HepG2 (cell line): ENCODE results near the gene ZNF341. TPM values are rescaled to one million over a fixed set of nuclear protein-coding genes. Genes with fewer than 3 reads are reported as not detected.

Source experiments
- ATF1 ChIP-seq: IDR thresholded peaks from 2 replicates; pipeline ENCODE4 v1.6.1; 2016; ENCODE audit warnings: mild to moderate bottlenecking, control low read depth
- KLF15 ChIP-seq: sonication (generic); formaldehyde crosslinking; IDR thresholded peaks from 2 replicates; pipeline ENCODE4 v1.8.1; 2023; ENCODE audit warnings: borderline replicate concordance, mild to moderate bottlenecking, inconsistent platforms, missing genetic modification reagents, mixed read lengths
- PCBP2 ChIP-seq: fragments of 200-400 bp; formaldehyde crosslinking; optimal IDR thresholded peaks from 2 replicates; pipeline ENCODE3; 2018; ENCODE audit warnings: low read length, low read depth; ENCODE audit not compliant: poor library complexity, severe bottlenecking
- SRSF9 ChIP-seq: fragments of 200-400 bp; formaldehyde crosslinking; IDR thresholded peaks from 2 replicates; pipeline ENCODE4 v1.6.1; 2018; ENCODE audit warnings: borderline replicate concordance, mild to moderate bottlenecking, low read depth, low read length; ENCODE audit not compliant: insufficient read depth, poor library complexity, severe bottlenecking
- ZNF232 ChIP-seq: sonication (generic); formaldehyde crosslinking; IDR thresholded peaks from 2 replicates; pipeline ENCODE4 v1.4.0; 2020; ENCODE audit warnings: missing genetic modification reagents, borderline replicate concordance
- ZNF264 ChIP-seq: sonication (generic); formaldehyde crosslinking; IDR thresholded peaks from 2 replicates; pipeline ENCODE4 v1.4.0; 2020; ENCODE audit warnings: missing genetic modification reagents
- ZNF615 ChIP-seq: sonication (generic); formaldehyde crosslinking; IDR thresholded peaks from 2 replicates; pipeline ENCODE4 v1.5.0; 2020; ENCODE audit warnings: mild to moderate bottlenecking, missing genetic modification reagents, borderline replicate concordance
- ZNF737 ChIP-seq: sonication (generic); formaldehyde crosslinking; IDR thresholded peaks from 2 replicates; pipeline ENCODE4 v1.5.0; 2020; ENCODE audit warnings: missing genetic modification reagents, mild to moderate bottlenecking, borderline replicate concordance
- ZNF879 ChIP-seq: sonication (generic); formaldehyde crosslinking; IDR thresholded peaks from 2 replicates; pipeline ENCODE4 v1.8.1; 2023; ENCODE audit warnings: missing genetic modification reagents
- polyA plus RNA-seq, 8 experiments: library from polyadenylated mRNA; depleted of rRNA in 3 of 8; stranded (reverse) in 7 of 8; unstranded in 1 of 8; fragments of >200 nt; fragmentation: Illumina TruSeq in 4 of 8; extraction: Trizol in 4 of 8; gene quantifications; 2 replicates each; pipeline versions ENCODE4 v1.2.1 to v1.2.3, GENCODE V29; 2011 to 2016; ENCODE audit warnings: low read depth in 4 of 8, missing spikeins in 1 of 8, mixed read lengths in 1 of 8; ENCODE audit not compliant: insufficient read depth in 1 of 8
- total RNA-seq, 5 experiments: library from RNA; depleted of rRNA; stranded (reverse); fragments of >200 nt; fragmentation: Illumina TruSeq; extraction: Trizol; gene quantifications; 2 replicates each; pipeline ENCODE4 v1.2.3, GENCODE V29; 2016; ENCODE audit warnings: low read depth in 1 of 5
- TF ChIP-seq, protein P1 (sequence below): sonication (generic); formaldehyde crosslinking; IDR thresholded peaks from 2 replicates; pipeline ENCODE4 v1.4.0; 2020; ENCODE audit warnings: missing genetic modification reagents
- TF ChIP-seq, protein P2 (sequence below): IDR thresholded peaks from 2 replicates; pipeline ENCODE4 v1.6.1; 2012; ENCODE audit warnings: inconsistent platforms
- TF ChIP-seq, protein P3 (sequence below): sonication (generic); formaldehyde crosslinking; IDR thresholded peaks from 2 replicates; pipeline ENCODE4 v1.5.0; 2020; ENCODE audit warnings: missing genetic modification reagents, mild to moderate bottlenecking, borderline replicate concordance
- TF ChIP-seq, protein P4 (sequence below): sonication (generic); formaldehyde crosslinking; IDR thresholded peaks from 2 replicates; pipeline ENCODE4 v1.8.0; 2022; ENCODE audit warnings: mild to moderate bottlenecking, missing genetic modification reagents
- TF ChIP-seq, protein P5 (sequence below): IDR thresholded peaks from 2 replicates; pipeline ENCODE4 v1.6.1; 2012; ENCODE audit warnings: low read length, improper control_type of control experiment

Gene ZNF341
- total and polyA plus RNA-seq, 2 of the 13 experiments (the other 11 are each of a cell fraction or from before 2014, with no cell fraction given) = 1.1 to 2.2 TPM

DNA sequence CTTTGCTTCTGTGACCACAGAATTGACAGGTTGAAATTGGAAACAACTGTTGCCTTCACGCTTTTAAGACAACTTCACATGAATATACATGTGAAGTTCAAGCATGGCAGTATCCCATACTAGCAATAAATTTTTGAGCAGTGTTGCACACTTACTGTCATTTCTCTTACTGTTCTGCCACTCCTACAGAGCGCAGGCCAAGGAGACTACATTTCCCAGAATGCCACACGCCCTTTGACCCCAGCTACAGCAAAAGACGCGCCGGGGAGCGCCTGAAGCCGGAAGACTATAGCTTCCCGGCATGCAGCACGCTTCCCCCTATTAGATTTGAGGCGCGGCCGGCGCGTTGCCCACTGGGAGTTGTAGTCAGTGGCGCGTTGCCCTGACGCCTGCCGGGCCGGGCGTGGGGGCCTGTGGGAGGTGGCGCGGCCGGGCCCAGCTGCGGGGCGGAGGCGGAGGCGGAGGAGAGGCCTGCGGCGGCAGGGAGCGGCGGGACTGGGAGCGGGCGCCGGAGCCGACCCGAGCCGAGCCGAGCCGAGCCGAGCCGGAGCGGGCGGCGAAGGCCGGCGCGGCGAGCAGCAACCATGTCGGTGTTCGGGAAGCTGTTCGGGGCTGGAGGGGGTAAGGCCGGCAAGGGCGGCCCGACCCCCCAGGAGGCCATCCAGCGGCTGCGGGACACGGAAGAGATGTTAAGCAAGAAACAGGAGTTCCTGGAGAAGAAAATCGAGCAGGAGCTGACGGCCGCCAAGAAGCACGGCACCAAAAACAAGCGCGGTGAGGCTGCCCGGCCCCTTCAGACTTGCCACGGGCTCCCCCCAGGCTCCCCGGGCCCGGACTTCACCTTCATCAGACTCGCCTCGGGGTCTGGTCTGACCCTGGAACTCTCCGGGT lies 79.3 kb downstream of the ZNF341 start, which contains the start of gene CHMP4B (continued):
- TF ChIP-seq, protein P1, sequence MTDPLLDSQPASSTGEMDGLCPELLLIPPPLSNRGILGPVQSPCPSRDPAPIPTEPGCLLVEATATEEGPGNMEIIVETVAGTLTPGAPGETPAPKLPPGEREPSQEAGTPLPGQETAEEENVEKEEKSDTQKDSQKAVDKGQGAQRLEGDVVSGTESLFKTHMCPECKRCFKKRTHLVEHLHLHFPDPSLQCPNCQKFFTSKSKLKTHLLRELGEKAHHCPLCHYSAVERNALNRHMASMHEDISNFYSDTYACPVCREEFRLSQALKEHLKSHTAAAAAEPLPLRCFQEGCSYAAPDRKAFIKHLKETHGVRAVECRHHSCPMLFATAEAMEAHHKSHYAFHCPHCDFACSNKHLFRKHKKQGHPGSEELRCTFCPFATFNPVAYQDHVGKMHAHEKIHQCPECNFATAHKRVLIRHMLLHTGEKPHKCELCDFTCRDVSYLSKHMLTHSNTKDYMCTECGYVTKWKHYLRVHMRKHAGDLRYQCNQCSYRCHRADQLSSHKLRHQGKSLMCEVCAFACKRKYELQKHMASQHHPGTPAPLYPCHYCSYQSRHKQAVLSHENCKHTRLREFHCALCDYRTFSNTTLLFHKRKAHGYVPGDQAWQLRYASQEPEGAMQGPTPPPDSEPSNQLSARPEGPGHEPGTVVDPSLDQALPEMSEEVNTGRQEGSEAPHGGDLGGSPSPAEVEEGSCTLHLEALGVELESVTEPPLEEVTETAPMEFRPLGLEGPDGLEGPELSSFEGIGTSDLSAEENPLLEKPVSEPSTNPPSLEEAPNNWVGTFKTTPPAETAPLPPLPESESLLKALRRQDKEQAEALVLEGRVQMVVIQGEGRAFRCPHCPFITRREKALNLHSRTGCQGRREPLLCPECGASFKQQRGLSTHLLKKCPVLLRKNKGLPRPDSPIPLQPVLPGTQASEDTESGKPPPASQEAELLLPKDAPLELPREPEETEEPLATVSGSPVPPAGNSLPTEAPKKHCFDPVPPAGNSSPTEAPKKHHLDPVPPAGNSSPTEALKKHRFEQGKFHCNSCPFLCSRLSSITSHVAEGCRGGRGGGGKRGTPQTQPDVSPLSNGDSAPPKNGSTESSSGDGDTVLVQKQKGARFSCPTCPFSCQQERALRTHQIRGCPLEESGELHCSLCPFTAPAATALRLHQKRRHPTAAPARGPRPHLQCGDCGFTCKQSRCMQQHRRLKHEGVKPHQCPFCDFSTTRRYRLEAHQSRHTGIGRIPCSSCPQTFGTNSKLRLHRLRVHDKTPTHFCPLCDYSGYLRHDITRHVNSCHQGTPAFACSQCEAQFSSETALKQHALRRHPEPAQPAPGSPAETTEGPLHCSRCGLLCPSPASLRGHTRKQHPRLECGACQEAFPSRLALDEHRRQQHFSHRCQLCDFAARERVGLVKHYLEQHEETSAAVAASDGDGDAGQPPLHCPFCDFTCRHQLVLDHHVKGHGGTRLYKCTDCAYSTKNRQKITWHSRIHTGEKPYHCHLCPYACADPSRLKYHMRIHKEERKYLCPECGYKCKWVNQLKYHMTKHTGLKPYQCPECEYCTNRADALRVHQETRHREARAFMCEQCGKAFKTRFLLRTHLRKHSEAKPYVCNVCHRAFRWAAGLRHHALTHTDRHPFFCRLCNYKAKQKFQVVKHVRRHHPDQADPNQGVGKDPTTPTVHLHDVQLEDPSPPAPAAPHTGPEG (CRISPR knock-in tag) = peak; percentile 77; the same call in 1 of the 2 replicates
- TF ChIP-seq SRSF9 (no peak), ZNF615 (CRISPR knock-in tag) (no peak), ZNF737 (CRISPR knock-in tag) (no peak), ZNF879 (CRISPR knock-in tag) (no peak; the same call in 1 of the 2 replicates), ZNF232 (0 out of 2 replicates have a peak, but pooled peaks have one; percentile 69), ZNF264 (no peak), ATF1 (CRISPR knock-in tag) (peak; percentile 99), KLF15 (CRISPR knock-in tag) (no peak; the same call in 1 of the 2 replicates), PCBP2 (no peak)
- TF ChIP-seq, protein P2, sequence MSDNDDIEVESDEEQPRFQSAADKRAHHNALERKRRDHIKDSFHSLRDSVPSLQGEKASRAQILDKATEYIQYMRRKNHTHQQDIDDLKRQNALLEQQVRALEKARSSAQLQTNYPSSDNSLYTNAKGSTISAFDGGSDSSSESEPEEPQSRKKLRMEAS = peak; percentile 88
- TF ChIP-seq, protein P3, sequence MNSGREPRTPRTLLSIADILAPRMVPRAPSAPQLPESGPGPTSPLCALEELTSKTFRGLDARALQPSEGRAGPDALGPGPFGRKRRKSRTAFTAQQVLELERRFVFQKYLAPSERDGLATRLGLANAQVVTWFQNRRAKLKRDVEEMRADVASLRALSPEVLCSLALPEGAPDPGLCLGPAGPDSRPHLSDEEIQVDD (CRISPR knock-in tag) = peak; percentile 84; the same call in 1 of the 2 replicates
- TF ChIP-seq, protein P4, sequence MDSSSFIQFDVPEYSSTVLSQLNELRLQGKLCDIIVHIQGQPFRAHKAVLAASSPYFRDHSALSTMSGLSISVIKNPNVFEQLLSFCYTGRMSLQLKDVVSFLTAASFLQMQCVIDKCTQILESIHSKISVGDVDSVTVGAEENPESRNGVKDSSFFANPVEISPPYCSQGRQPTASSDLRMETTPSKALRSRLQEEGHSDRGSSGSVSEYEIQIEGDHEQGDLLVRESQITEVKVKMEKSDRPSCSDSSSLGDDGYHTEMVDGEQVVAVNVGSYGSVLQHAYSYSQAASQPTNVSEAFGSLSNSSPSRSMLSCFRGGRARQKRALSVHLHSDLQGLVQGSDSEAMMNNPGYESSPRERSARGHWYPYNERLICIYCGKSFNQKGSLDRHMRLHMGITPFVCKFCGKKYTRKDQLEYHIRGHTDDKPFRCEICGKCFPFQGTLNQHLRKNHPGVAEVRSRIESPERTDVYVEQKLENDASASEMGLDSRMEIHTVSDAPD (CRISPR knock-in tag) = no peak
- TF ChIP-seq, protein P5, sequence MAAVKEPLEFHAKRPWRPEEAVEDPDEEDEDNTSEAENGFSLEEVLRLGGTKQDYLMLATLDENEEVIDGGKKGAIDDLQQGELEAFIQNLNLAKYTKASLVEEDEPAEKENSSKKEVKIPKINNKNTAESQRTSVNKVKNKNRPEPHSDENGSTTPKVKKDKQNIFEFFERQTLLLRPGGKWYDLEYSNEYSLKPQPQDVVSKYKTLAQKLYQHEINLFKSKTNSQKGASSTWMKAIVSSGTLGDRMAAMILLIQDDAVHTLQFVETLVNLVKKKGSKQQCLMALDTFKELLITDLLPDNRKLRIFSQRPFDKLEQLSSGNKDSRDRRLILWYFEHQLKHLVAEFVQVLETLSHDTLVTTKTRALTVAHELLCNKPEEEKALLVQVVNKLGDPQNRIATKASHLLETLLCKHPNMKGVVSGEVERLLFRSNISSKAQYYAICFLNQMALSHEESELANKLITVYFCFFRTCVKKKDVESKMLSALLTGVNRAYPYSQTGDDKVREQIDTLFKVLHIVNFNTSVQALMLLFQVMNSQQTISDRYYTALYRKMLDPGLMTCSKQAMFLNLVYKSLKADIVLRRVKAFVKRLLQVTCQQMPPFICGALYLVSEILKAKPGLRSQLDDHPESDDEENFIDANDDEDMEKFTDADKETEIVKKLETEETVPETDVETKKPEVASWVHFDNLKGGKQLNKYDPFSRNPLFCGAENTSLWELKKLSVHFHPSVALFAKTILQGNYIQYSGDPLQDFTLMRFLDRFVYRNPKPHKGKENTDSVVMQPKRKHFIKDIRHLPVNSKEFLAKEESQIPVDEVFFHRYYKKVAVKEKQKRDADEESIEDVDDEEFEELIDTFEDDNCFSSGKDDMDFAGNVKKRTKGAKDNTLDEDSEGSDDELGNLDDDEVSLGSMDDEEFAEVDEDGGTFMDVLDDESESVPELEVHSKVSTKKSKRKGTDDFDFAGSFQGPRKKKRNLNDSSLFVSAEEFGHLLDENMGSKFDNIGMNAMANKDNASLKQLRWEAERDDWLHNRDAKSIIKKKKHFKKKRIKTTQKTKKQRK = no peak
